Measurements from ENCODE around the gene CHGA.

- TF ChIP-seq CTCF (IDR thresholded peaks at IDR 0.05; ENCODE audit: insufficient read depth, low read length) (no peak), POLR2AphosphoS5 (IDR thresholded peaks at IDR 0.05; ENCODE audit: low read depth) (no peak)
Observed at GRCh38 chr14:92944976-92945375, 22.0 kb downstream of the CHGA start.

Measured in HL-60 (cell line).